A673 (cell line): ENCODE data around the gene MALT1. TPM values are rescaled to one million over a fixed set of nuclear protein-coding genes. Genes with fewer than 3 reads are reported as not detected.
"Not testable (repeated sequence)": the region's sequence is repeated elsewhere in the genome, so short reads cannot be mapped to it uniquely, and the experiment has no call there.

ENCODE experiments used
- BruUV-seq: library from RNA; stranded (reverse); fragments of 400-500 nt; replicated peaks from 2 replicates; lab custom pipeline; 2021; lab: Mats Ljungman, UMichigan
- CTCF ChIA-PET: fragments of 300-600 bp; sonication (Branson Sonifier 250); formaldehyde crosslinking; loops from one replicate; lab custom pipeline; 2022; ENCODE audit warnings: antibody characterized with exemption; lab: Charles Lee
- POLR2A ChIA-PET: fragments of 300-600 bp; sonication (Branson Sonifier 250); formaldehyde crosslinking; loops from one replicate; lab custom pipeline; 2022; ENCODE audit warnings: antibody characterized with exemption; ENCODE audit not compliant: low non-redundant PET; lab: Charles Lee
- DNase-seq: peaks from one replicate; pipeline ENCODE4 v3.0.0-alpha.2; 2015; ENCODE audit warnings: low spot score
- H3K27ac ChIP-seq: fragments of 200-600 bp; sonication (generic); 2 replicates; pipeline ENCODE4 v1.5.1; 2016; ENCODE audit warnings: mixed run types, low read depth, mild to moderate bottlenecking, mixed read lengths, antibody characterized with exemption, low read length; ENCODE audit not compliant: poor library complexity, severe bottlenecking
- H3K27me3 ChIP-seq: fragments of 200-600 bp; sonication (generic); replicated peaks from 2 replicates; pipeline ENCODE4 v1.6.1; 2017; ENCODE audit warnings: mixed run types, low read depth, mild to moderate bottlenecking, mixed read lengths, antibody characterized with exemption, low read length; ENCODE audit not compliant: insufficient read depth, poor library complexity
- H3K36me3 ChIP-seq: fragments of 200-600 bp; sonication (generic); 2 replicates; pipeline ENCODE4 v1.6.1; 2016; ENCODE audit warnings: mixed run types, mild to moderate bottlenecking, mixed read lengths, antibody characterized with exemption, low read length; ENCODE audit not compliant: insufficient read depth, poor library complexity, severe bottlenecking
- H3K4me1 ChIP-seq: fragments of 200-600 bp; sonication (generic); 2 replicates; pipeline ENCODE4 v1.6.1; 2017; ENCODE audit warnings: mixed run types, mild to moderate bottlenecking, mixed read lengths, antibody characterized with exemption, low read length; ENCODE audit not compliant: insufficient read depth, poor library complexity, severe bottlenecking
- H3K4me3 ChIP-seq: fragments of 200-600 bp; sonication (generic); 2 replicates; pipeline ENCODE4 v1.5.1; 2016; ENCODE audit warnings: low read depth, mixed run types, mild to moderate bottlenecking, mixed read lengths, low read length; ENCODE audit not compliant: poor library complexity, severe bottlenecking
- H3K9me3 ChIP-seq: fragments of 200-600 bp; sonication (generic); 2 replicates; pipeline ENCODE4 v1.6.1; 2016; ENCODE audit warnings: mixed run types, low read depth, mild to moderate bottlenecking, mixed read lengths, antibody characterized with exemption, low read length; ENCODE audit not compliant: poor library complexity, severe bottlenecking
- EZH2 ChIP-seq: fragments of 200-600 bp; sonication (generic); IDR thresholded peaks from 2 replicates; pipeline ENCODE4 v1.6.1; 2017; ENCODE audit warnings: borderline replicate concordance, low read depth, mild to moderate bottlenecking, mixed read lengths, antibody characterized with exemption, low read length; ENCODE audit not compliant: poor library complexity, severe bottlenecking
- intact Hi-C: fragments of 100-400 bp; cut with micrococcal nuclease; formaldehyde crosslinking; loops from one replicate; pipeline ENCODE4 v1.10.0; 2022; ENCODE audit not compliant: unreplicated experiment
- total RNA-seq: library from RNA; stranded (reverse); gene quantifications from 2 replicates; pipeline ENCODE4 v1.2.3, GENCODE V29; 2021
- TF ChIP-seq, protein P1 (sequence below): fragments of 300-800, 200-600 bp; sonication (generic); conservative IDR thresholded peaks from 2 replicates; pipeline ENCODE4 v1.5.1; 2017; ENCODE audit warnings: low read depth, mild to moderate bottlenecking, antibody characterized with exemption, low read length, moderate library complexity, mixed read lengths

The MALT1 gene
- total RNA-seq, 1 experiment from 2014 or later = 23.0 TPM

DNA sequence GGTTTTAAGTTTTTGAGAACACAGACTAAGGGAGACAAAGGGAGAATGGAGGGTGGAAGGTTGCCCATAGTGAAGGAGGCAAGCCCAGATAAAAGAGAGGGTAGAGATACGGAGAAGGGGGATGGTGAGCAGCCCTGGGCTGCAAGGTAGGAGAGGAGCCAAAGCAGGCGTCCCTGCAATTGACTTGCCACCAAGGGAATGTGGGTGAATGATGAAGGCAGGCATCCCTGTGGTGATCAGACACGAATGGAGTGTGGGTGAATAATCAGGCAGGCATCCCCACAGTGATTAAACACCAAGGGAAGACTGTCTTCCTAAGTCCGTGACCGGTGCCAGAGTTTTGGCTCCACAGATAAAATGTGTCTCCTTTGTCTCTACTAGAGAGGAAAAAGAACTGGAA lies 25.9 kb upstream of the MALT1 start:
- no peak for DNase-seq
- CTCF ChIA-PET = no interaction called here
- H3K27ac ChIP-seq = no peak overlapping the region
- no peaks in the 10 kb centered on the region for H3K9me3 ChIP-seq
- H3K36me3 ChIP-seq = no peaks in the 10 kb centered on the region
- H3K27me3 ChIP-seq = no peaks in the 10 kb centered on the region
- no TSS peak for BruUV-seq
- H3K4me1 ChIP-seq = peaks cover 7% of the 10 kb centered on the region
- H3K4me3 ChIP-seq = no peak overlapping the region
- intact Hi-C loops = no loop called here
- TF ChIP-seq, protein P1, sequence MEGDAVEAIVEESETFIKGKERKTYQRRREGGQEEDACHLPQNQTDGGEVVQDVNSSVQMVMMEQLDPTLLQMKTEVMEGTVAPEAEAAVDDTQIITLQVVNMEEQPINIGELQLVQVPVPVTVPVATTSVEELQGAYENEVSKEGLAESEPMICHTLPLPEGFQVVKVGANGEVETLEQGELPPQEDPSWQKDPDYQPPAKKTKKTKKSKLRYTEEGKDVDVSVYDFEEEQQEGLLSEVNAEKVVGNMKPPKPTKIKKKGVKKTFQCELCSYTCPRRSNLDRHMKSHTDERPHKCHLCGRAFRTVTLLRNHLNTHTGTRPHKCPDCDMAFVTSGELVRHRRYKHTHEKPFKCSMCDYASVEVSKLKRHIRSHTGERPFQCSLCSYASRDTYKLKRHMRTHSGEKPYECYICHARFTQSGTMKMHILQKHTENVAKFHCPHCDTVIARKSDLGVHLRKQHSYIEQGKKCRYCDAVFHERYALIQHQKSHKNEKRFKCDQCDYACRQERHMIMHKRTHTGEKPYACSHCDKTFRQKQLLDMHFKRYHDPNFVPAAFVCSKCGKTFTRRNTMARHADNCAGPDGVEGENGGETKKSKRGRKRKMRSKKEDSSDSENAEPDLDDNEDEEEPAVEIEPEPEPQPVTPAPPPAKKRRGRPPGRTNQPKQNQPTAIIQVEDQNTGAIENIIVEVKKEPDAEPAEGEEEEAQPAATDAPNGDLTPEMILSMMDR = no peak
- no peak for TF ChIP-seq EZH2
- POLR2A ChIA-PET = no interaction called here

DNA sequence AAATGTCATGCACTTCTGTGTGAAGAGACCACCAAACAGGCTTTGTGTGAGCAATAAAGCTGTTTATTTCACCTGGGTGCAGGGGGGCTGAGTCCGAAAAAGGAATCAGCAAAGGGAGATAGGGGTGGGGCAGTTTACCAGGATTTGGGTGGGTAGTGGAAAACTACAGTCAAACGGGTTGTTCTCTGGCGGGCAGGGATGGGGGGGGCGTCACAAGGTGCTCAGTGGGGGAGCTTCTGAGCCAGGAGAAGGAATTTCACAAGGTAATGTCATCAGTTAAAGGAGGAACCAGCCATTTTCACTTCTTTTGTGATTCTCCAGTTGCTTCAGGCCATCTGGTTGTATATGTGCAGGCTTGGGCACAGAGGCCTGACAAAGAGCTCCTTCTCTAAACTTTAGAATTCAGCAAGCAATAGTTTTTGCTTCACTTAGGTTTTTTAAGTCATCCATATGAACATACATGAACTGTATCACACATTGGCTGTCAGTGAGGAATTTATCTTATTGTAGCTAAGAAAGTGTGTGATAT lies 24.9 kb upstream of the MALT1 start:
- Histone ChIP-seq H3K27me3 (no peaks in the 10 kb centered on the region), H3K27ac (no peak overlapping the region), H3K4me1 (no peaks in the 10 kb centered on the region), H3K36me3 (no peaks in the 10 kb centered on the region), H3K9me3 (no peaks in the 10 kb centered on the region), H3K4me3 (no peak overlapping the region)
- BruUV-seq = no TSS peak
- ChIA-PET POLR2A (no interaction called here), CTCF (no interaction called here)
- no peak for DNase-seq
- no peak for TF ChIP-seq EZH2
- TF ChIP-seq, protein P1 = no peak
- intact Hi-C loops = no loop called here

DNA sequence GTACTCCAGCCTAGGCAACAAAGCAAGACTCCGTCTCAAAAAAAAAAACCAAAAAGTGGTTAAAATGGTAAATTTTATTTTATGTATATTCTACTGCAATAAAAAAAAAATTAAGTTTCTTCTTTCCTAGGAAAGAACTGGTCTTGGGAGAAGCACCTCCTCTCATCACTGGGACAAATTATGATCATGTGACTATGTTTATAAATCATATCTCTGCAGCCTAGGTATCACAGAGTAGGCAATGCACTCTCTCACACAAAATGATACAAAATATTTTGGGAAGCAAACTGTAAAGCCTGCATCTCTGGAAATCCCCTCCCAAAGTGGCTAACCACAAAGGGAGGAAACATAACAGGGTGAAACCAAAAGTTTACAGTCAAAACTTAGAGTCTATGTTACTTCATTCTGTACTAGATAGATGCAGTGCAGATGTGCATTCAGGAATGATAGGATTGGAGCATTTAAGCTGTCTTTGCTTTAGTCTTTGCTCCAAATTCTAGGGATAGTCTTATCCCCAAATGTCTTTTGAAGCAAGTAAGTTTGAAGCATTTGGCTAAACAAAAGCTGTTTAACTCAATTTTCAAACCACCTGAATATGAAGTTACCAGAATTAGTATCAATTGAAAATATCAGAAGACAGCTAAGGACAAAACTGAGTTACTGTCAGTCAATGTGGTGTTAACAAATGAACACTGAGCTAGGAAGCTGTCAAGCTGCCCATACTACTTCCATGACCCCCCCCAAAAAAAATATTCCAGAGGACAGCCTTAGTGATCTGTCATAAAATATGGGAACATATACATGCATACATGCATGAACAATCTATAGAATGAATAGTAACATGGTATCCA lies 21.1 kb upstream of the MALT1 start:
- no peak for TF ChIP-seq EZH2
- TF ChIP-seq, protein P1 = no peak
- ChIA-PET POLR2A (no interaction called here), CTCF (no interaction called here)
- DNase-seq = no peak
- Histone ChIP-seq H3K27me3 (no peaks in the 10 kb centered on the region), H3K4me1 (no peaks in the 10 kb centered on the region), H3K4me3 (no peak overlapping the region), H3K9me3 (peaks cover 7% of the 10 kb centered on the region), H3K36me3 (no peaks in the 10 kb centered on the region), H3K27ac (no peak overlapping the region)
- intact Hi-C loops = no loop called here
- BruUV-seq = no TSS peak

DNA sequence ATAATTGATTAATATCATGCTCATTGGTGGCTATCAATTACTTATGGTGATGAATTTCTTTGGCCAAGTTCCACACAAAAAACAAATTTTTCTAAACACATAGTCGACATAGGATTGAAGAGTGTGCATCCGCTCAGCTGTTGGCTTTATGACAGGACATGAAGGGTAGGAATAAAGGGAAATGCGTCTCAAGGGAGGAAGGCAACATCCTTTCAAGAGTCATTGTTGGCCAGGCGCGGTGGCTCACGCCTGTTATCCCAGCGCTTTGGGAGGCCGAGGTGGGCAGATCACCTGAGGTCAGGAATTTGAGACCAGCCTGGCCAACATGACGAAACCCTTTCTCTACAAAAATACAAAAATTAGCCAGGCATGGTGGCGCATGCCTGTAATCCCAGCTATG lies 20.4 kb upstream of the MALT1 start:
- H3K27me3 ChIP-seq, DNase-seq, intact Hi-C loops, H3K36me3 ChIP-seq, POLR2A ChIA-PET, H3K4me3 ChIP-seq, CTCF ChIA-PET, H3K27ac ChIP-seq, H3K4me1 ChIP-seq, BruUV-seq: not testable (repeated sequence)
- peaks cover 13% of the 10 kb centered on the region for H3K9me3 ChIP-seq

DNA sequence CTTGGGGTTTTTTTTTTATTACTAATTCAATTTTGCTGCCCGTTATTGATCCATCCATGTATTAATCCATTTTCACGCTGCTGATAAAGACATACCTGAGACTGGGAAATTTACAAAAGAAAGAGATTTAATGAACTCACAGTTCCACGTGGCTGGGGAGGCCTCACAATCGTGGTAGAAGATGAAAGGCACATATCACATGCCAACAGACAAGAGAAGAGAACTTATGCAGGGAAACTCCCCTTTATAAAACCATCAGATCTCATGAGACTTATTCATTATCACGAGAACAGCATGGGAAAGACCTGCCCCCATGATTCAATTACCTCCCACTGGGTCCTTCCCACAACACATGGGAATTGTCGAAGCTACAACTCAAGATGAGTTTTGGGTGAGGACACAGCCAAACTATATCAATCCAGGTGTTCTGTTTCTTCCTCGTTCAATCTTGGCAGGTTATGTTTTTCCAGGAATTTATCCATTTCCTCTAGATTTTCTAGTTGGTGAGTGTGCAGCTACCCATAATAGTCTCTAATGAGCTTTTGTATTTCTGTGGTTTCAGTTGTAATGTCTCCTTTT lies 18.0 kb upstream of the MALT1 start:
- H3K4me3 ChIP-seq, DNase-seq, BruUV-seq, H3K27ac ChIP-seq, intact Hi-C loops, POLR2A ChIA-PET, CTCF ChIA-PET, H3K27me3 ChIP-seq, H3K36me3 ChIP-seq, H3K4me1 ChIP-seq: not testable (repeated sequence)
- H3K9me3 ChIP-seq = peaks cover 14% of the 10 kb centered on the region
